Suppressor macrophage treated with lipopolysaccharide for 1 hour (primary cell): ENCODE measurements around the gene COL2A1.

Experiments
- DNase-seq, 3 donors: peaks; one replicate each; pipeline ENCODE4 v3.0.0-alpha.2; 2020 to 2022

The COL2A1 gene

GRCh38 chr12:47988073-47989022, 15.9 kb downstream of the COL2A1 start:
- no peak for DNase-seq

GRCh38 chr12:47987411-47988072, 16.7 kb downstream of the COL2A1 start:
- no peak for DNase-seq

GRCh38 chr12:47986832-47987231, 17.4 kb downstream of the COL2A1 start:
- DNase-seq, result no peak

- no peak for DNase-seq
Measured at GRCh38 chr12:47986291-47986660, 18.0 kb downstream of the COL2A1 start.

- no peak for DNase-seq
Measured at GRCh38 chr12:47985596-47986290, 18.5 kb downstream of the COL2A1 start.

GRCh38 chr12:47984331-47984801, 19.9 kb downstream of the COL2A1 start:
- DNase-seq, result no peak

- no peak for DNase-seq
Measured at GRCh38 chr12:47983541-47984115, 20.6 kb downstream of the COL2A1 start.

- DNase-seq, result no peak
Measured at GRCh38 chr12:47982770-47983169, 21.5 kb downstream of the COL2A1 start.

GRCh38 chr12:47982311-47982710, 22.0 kb downstream of the COL2A1 start:
- no peak for DNase-seq

GRCh38 chr12:47981496-47982260, 22.6 kb downstream of the COL2A1 start:
- no peak for DNase-seq

GRCh38 chr12:47980779-47981495, 23.3 kb downstream of the COL2A1 start:
- DNase-seq, result no peak

GRCh38 chr12:47980197-47980596, 24.1 kb downstream of the COL2A1 start:
- no peak for DNase-seq

- no peak for DNase-seq
Measured at GRCh38 chr12:47979686-47980085, 24.6 kb downstream of the COL2A1 start.

- no peak for DNase-seq
Measured at GRCh38 chr12:47979166-47979565, 25.1 kb downstream of the COL2A1 start.

GRCh38 chr12:47978598-47978873, 25.7 kb downstream of the COL2A1 start:
- no peak for DNase-seq

- no peak for DNase-seq
Measured at GRCh38 chr12:47977772-47978597, 26.3 kb downstream of the COL2A1 start.

GRCh38 chr12:47977046-47977771, 27.1 kb downstream of the COL2A1 start:
- DNase-seq, result no peak

GRCh38 chr12:47975816-47976215, 28.5 kb downstream of the COL2A1 start:
- no peak for DNase-seq

GRCh38 chr12:47975036-47975620, 29.1 kb downstream of the COL2A1 start:
- DNase-seq, result no peak

GRCh38 chr12:47973870-47974269, 30.4 kb downstream of the COL2A1 start:
- DNase-seq, result no peak
